ENCODE measurements around the gene RAP1GDS1. TPM values are rescaled to one million over a fixed set of nuclear protein-coding genes. Genes with fewer than 3 reads are reported as not detected.

Gene RAP1GDS1
- total RNA-seq, 3 donors from 2014 or later (not counting 1 experiment from before 2014, with no cell fraction given) = 58.5 to 60.0 (median 59.7) TPM

- no peaks in the 10 kb centered on the region for H3K4me1 Mint-ChIP-seq
- TF ChIP-seq, protein P1, sequence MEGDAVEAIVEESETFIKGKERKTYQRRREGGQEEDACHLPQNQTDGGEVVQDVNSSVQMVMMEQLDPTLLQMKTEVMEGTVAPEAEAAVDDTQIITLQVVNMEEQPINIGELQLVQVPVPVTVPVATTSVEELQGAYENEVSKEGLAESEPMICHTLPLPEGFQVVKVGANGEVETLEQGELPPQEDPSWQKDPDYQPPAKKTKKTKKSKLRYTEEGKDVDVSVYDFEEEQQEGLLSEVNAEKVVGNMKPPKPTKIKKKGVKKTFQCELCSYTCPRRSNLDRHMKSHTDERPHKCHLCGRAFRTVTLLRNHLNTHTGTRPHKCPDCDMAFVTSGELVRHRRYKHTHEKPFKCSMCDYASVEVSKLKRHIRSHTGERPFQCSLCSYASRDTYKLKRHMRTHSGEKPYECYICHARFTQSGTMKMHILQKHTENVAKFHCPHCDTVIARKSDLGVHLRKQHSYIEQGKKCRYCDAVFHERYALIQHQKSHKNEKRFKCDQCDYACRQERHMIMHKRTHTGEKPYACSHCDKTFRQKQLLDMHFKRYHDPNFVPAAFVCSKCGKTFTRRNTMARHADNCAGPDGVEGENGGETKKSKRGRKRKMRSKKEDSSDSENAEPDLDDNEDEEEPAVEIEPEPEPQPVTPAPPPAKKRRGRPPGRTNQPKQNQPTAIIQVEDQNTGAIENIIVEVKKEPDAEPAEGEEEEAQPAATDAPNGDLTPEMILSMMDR (IDR thresholded peaks at IDR 0.05) = no peak
- no peaks in the 10 kb centered on the region for H3K9me3 Mint-ChIP-seq
- H3K27ac ChIP-seq (ENCODE audit: low read length) = no peak overlapping the region
- no peaks in the 10 kb centered on the region for H3K36me3 Mint-ChIP-seq
- H3K4me3 ChIP-seq (ENCODE audit: low read length) = no peak overlapping the region
- no peaks in the 10 kb centered on the region for H3K4me1 ChIP-seq (ENCODE audit: control insufficient read depth, insufficient read depth, low read length)
- DNase-seq (no peak), ATAC-seq (no peak)
- no peaks in the 10 kb centered on the region for H3K36me3 ChIP-seq (ENCODE audit: control insufficient read depth, insufficient read depth, low read length)
- no peak overlapping the region for H3K4me3 Mint-ChIP-seq
- peaks cover 17 to 50% of the 10 kb centered on the region in 2 donors for H3K27me3 Mint-ChIP-seq (ENCODE audit: low read depth in 2 of 2)
- H3K9me3 ChIP-seq (ENCODE audit: control insufficient read depth, insufficient read depth, low read length) = no peaks in the 10 kb centered on the region
- WGBS (ENCODE audit: insufficient coverage) = 100% methylated on average over 1 of the region's 2 CpGs
- no peak overlapping the region for H3K27ac Mint-ChIP-seq
- intact Hi-C loops (cut with micrococcal nuclease) = no loop called here
- no peaks in the 10 kb centered on the region for H3K27me3 ChIP-seq (ENCODE audit: control insufficient read depth, insufficient read depth, low read length)
Measured at GRCh38 chr4:98242538-98242937, 18.6 kb upstream of the RAP1GDS1 start.

- no peak overlapping the region for H3K27ac ChIP-seq (ENCODE audit: low read length)
- Mint-ChIP-seq H3K4me1 (no peaks in the 10 kb centered on the region), H3K27ac (no peak overlapping the region), H3K9me3 (no peaks in the 10 kb centered on the region), H3K36me3 (no peaks in the 10 kb centered on the region), H3K27me3 (ENCODE audit: low read depth in 2 of 2) (peaks cover 15 to 39% of the 10 kb centered on the region in 2 donors), H3K4me3 (no peak overlapping the region)
- DNase-seq (no peak), ATAC-seq (no peak)
- WGBS (ENCODE audit: insufficient coverage) = 90% methylated on average over 4 of the region's 4 CpGs
- TF ChIP-seq, protein P1 (IDR thresholded peaks at IDR 0.05) = no peak
- no peaks in the 10 kb centered on the region for H3K9me3 ChIP-seq (ENCODE audit: control insufficient read depth, insufficient read depth, low read length)
- intact Hi-C loops (cut with micrococcal nuclease) = no loop called here
- no peaks in the 10 kb centered on the region for H3K36me3 ChIP-seq (ENCODE audit: control insufficient read depth, insufficient read depth, low read length)
- no peak overlapping the region for H3K4me3 ChIP-seq (ENCODE audit: low read length)
- H3K4me1 ChIP-seq (ENCODE audit: control insufficient read depth, insufficient read depth, low read length) = no peaks in the 10 kb centered on the region
- no peaks in the 10 kb centered on the region for H3K27me3 ChIP-seq (ENCODE audit: control insufficient read depth, insufficient read depth, low read length)
Measured at GRCh38 chr4:98245226-98245625, 16.0 kb upstream of the RAP1GDS1 start.

GRCh38 chr4:98248934-98249333 lies 12.2 kb upstream of the RAP1GDS1 start:
- intact Hi-C loops (cut with micrococcal nuclease) = no loop called here
- no peaks in the 10 kb centered on the region for H3K4me1 Mint-ChIP-seq

DNA sequence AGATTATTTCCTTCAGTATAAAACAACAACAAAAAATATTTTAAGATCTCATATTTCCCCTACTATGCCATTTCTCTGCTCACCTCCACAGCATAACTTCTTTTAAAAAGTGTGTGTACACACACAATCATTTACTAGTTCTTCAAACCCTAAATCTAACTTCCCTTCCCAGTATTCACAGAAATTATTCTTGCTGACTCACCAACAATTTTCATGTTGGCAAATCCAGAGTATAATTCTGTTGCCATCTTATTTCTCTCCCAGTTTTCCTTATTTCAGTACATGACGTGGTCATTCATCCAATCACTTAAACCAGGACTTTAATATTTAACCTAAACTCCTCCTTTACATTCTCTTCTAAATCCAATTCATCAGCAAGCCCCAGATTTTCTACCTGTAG lies 11.4 kb upstream of the RAP1GDS1 start:
- H3K27ac Mint-ChIP-seq = no peak overlapping the region
- no peak overlapping the region for H3K4me3 Mint-ChIP-seq
- no peaks in the 10 kb centered on the region for H3K4me1 ChIP-seq (ENCODE audit: control insufficient read depth, insufficient read depth, low read length)
- DNase-seq (no peak), ATAC-seq (no peak)
- intact Hi-C loops (cut with micrococcal nuclease) = no loop called here
- H3K9me3 Mint-ChIP-seq = no peaks in the 10 kb centered on the region
- H3K9me3 ChIP-seq (ENCODE audit: control insufficient read depth, insufficient read depth, low read length) = no peaks in the 10 kb centered on the region
- no peak overlapping the region for H3K4me3 ChIP-seq (ENCODE audit: low read length)
- peaks cover 5 to 6% of the 10 kb centered on the region in 2 donors for H3K27me3 Mint-ChIP-seq (ENCODE audit: low read depth in 2 of 2)
- H3K4me1 Mint-ChIP-seq = no peaks in the 10 kb centered on the region
- no peaks in the 10 kb centered on the region for H3K36me3 ChIP-seq (ENCODE audit: control insufficient read depth, insufficient read depth, low read length)
- H3K27me3 ChIP-seq (ENCODE audit: control insufficient read depth, insufficient read depth, low read length) = peaks cover 3% of the 10 kb centered on the region
- WGBS (ENCODE audit: insufficient coverage) = 90% methylated on average over 1 of the region's 1 CpG
- no peaks in the 10 kb centered on the region for H3K36me3 Mint-ChIP-seq
- TF ChIP-seq, protein P1 (IDR thresholded peaks at IDR 0.05) = no peak
- H3K27ac ChIP-seq (ENCODE audit: low read length) = no peak overlapping the region

More at GRCh38 chr4:98248934-98249333, 12.2 kb upstream of the RAP1GDS1 start:
- Histone ChIP-seq H3K27ac (ENCODE audit: low read length) (no peak overlapping the region), H3K36me3 (ENCODE audit: control insufficient read depth, insufficient read depth, low read length) (no peaks in the 10 kb centered on the region), H3K9me3 (ENCODE audit: control insufficient read depth, insufficient read depth, low read length) (no peaks in the 10 kb centered on the region), H3K4me1 (ENCODE audit: control insufficient read depth, insufficient read depth, low read length) (no peaks in the 10 kb centered on the region), H3K4me3 (ENCODE audit: low read length) (no peak overlapping the region), H3K27me3 (ENCODE audit: control insufficient read depth, insufficient read depth, low read length) (peaks cover 3% of the 10 kb centered on the region)
- no peak for DNase-seq
- Mint-ChIP-seq H3K27ac (no peak overlapping the region), H3K27me3 (ENCODE audit: low read depth in 2 of 2) (peaks cover 12 to 15% of the 10 kb centered on the region in 2 donors), H3K4me3 (no peak overlapping the region), H3K36me3 (no peaks in the 10 kb centered on the region), H3K9me3 (no peaks in the 10 kb centered on the region)
- ATAC-seq = no peak
- TF ChIP-seq, protein P1 (IDR thresholded peaks at IDR 0.05) = no peak

Measured in natural killer cell (primary cell).